ENCODE results near the gene MIER1. TPM values are rescaled to one million over a fixed set of nuclear protein-coding genes. Genes with fewer than 3 reads are reported as not detected.
A peak's percentile ranks its signal among the peaks of the same experiment; 100 is the strongest.

Gene MIER1
- total RNA-seq, 1 donor from 2014 or later, result 43.5 TPM

DNA sequence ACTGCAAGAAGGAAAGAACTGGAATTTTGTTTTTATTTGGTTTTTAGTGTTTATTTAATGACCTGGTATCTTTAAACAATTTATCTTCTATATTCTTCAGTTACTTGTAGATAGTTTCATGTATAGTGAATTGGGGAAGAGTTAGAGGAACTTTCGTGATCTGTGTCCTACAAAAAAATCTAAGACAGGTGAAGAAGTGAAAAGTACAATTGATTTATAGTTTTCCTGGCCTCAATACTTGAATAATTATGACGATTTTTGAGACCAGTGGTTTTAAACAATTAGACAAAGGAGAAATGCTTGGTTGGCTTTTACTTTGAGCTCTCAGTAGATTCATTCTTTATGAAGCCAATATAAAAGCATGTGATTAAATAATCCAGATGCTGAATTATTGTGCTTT is 7.5 kb downstream of the MIER1 start:
- Histone ChIP-seq H3K4me3 (peak overlapping the region; percentile 90), H3K4me1 (peaks cover 22% of the 10 kb centered on the region), H3F3A (ENCODE audit: low read depth) (peaks cover 26% of the 10 kb centered on the region), H3K36me3 (peaks cover 5% of the 10 kb centered on the region), H3K79me2 (ENCODE audit: low read depth) (peaks cover 89% of the 10 kb centered on the region), H3K27ac (no peak overlapping the region), H3K27me3 (no peaks in the 10 kb centered on the region), H4K20me1 (ENCODE audit: low read depth) (peaks cover 28% of the 10 kb centered on the region), H2AFZ (replicated peaks) (no peak overlapping the region), H3K9ac (no peak overlapping the region), H3K4me2 (peak overlapping the region; percentile 99), H3K9me3 (ENCODE audit: low read depth) (no peaks in the 10 kb centered on the region)
- H3K27ac Mint-ChIP-seq, result no peak overlapping the region
- no peaks in the 10 kb centered on the region for H3K9me3 Mint-ChIP-seq
- peaks cover 9% of the 10 kb centered on the region for H3K36me3 Mint-ChIP-seq
- TF ChIP-seq EZH2phosphoT487 (IDR thresholded peaks at IDR 0.05) (no peak), EZH2 (IDR thresholded peaks at IDR 0.05) (no peak)
- TF ChIP-seq, protein P1, sequence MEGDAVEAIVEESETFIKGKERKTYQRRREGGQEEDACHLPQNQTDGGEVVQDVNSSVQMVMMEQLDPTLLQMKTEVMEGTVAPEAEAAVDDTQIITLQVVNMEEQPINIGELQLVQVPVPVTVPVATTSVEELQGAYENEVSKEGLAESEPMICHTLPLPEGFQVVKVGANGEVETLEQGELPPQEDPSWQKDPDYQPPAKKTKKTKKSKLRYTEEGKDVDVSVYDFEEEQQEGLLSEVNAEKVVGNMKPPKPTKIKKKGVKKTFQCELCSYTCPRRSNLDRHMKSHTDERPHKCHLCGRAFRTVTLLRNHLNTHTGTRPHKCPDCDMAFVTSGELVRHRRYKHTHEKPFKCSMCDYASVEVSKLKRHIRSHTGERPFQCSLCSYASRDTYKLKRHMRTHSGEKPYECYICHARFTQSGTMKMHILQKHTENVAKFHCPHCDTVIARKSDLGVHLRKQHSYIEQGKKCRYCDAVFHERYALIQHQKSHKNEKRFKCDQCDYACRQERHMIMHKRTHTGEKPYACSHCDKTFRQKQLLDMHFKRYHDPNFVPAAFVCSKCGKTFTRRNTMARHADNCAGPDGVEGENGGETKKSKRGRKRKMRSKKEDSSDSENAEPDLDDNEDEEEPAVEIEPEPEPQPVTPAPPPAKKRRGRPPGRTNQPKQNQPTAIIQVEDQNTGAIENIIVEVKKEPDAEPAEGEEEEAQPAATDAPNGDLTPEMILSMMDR (IDR thresholded peaks at IDR 0.05), result no peak
- no peak for DNase-seq (ENCODE audit: low spot score)
- H3K27me3 Mint-ChIP-seq (ENCODE audit: insufficient read depth, low read depth), result no peaks in the 10 kb centered on the region
- peaks cover 32% of the 10 kb centered on the region for H3K4me1 Mint-ChIP-seq
- H3K4me3 Mint-ChIP-seq, result peak overlapping the region; percentile 54

GRCh38 chr1:66933887-66934700 is 9.3 kb downstream of the MIER1 start:
- no peak overlapping the region for H3K4me3 ChIP-seq
- H3K79me2 ChIP-seq (ENCODE audit: low read depth), result peaks cover 90% of the 10 kb centered on the region
- H3K4me1 ChIP-seq, result peaks cover 22% of the 10 kb centered on the region
- no peak overlapping the region for H2AFZ ChIP-seq (replicated peaks)
- H3F3A ChIP-seq (ENCODE audit: low read depth), result peaks cover 20% of the 10 kb centered on the region
- H3K27ac ChIP-seq, result no peak overlapping the region
- TF ChIP-seq EZH2phosphoT487 (IDR thresholded peaks at IDR 0.05) (no peak), EZH2 (IDR thresholded peaks at IDR 0.05) (no peak)
- TF ChIP-seq, protein P1 (IDR thresholded peaks at IDR 0.05), result no peak
- Mint-ChIP-seq H3K9me3 (no peaks in the 10 kb centered on the region), H3K27ac (no peak overlapping the region), H3K36me3 (peaks cover 9% of the 10 kb centered on the region), H3K4me3 (no peak overlapping the region), H3K4me1 (peaks cover 31% of the 10 kb centered on the region), H3K27me3 (ENCODE audit: insufficient read depth, low read depth) (no peaks in the 10 kb centered on the region)
- H3K4me2 ChIP-seq, result no peak overlapping the region
- DNase-seq (ENCODE audit: low spot score), result no peak
- H3K9ac ChIP-seq, result no peak overlapping the region
- H3K9me3 ChIP-seq (ENCODE audit: low read depth), result no peaks in the 10 kb centered on the region
- peaks cover 38% of the 10 kb centered on the region for H4K20me1 ChIP-seq (ENCODE audit: low read depth)
- H3K36me3 ChIP-seq, result peaks cover 5% of the 10 kb centered on the region
- H3K27me3 ChIP-seq, result no peaks in the 10 kb centered on the region

DNA sequence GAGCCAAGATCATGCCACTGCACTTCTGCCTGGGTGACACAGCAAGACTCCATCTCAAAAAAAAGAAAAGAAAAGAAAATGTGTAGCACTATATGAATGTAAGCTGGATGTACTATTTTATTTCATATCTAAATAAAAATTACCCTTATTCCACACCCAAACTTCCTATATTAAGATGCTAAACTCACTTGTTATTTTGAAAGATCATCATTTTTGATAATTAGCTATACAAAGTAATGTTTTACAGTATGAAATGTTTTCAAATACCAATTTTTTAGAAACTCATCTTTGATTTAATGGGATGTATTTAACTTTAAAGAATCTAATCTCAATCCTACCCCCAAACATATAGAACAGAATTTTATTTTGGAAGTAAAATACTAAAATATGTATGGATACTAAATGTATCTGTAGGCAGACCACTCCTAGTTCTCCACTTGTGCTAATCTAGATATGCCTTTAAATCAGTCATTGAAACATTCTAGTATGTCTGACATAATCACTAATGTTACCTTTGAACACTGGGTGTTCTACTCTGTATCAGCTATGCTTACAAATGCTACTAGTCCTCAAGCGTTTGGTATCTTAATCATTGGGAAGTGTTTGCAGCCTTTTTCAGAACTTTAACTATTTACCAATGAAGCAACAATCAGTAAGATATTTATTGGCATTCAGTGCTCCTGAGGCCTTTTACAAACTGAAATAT is 12.9 kb downstream of the MIER1 start:
- Histone ChIP-seq H3K27me3 (no peaks in the 10 kb centered on the region), H3F3A (ENCODE audit: low read depth) (no peaks in the 10 kb centered on the region), H3K27ac (no peak overlapping the region), H3K4me3 (no peak overlapping the region), H3K4me2 (no peak overlapping the region), H3K79me2 (ENCODE audit: low read depth) (peaks cover 97% of the 10 kb centered on the region), H3K9ac (no peak overlapping the region), H3K9me3 (ENCODE audit: low read depth) (no peaks in the 10 kb centered on the region), H3K4me1 (peaks cover 7% of the 10 kb centered on the region), H3K36me3 (peaks cover 5% of the 10 kb centered on the region), H2AFZ (replicated peaks) (no peak overlapping the region), H4K20me1 (ENCODE audit: low read depth) (peaks cover 43% of the 10 kb centered on the region)
- Mint-ChIP-seq H3K4me1 (peaks cover 12% of the 10 kb centered on the region), H3K4me3 (no peak overlapping the region), H3K9me3 (no peaks in the 10 kb centered on the region), H3K36me3 (peaks cover 9% of the 10 kb centered on the region), H3K27ac (no peak overlapping the region), H3K27me3 (ENCODE audit: insufficient read depth, low read depth) (no peaks in the 10 kb centered on the region)
- DNase-seq (ENCODE audit: low spot score), result no peak
- TF ChIP-seq EZH2phosphoT487 (IDR thresholded peaks at IDR 0.05) (no peak), EZH2 (IDR thresholded peaks at IDR 0.05) (no peak)
- TF ChIP-seq, protein P1 (IDR thresholded peaks at IDR 0.05), result no peak

Measured in neural progenitor cell (in vitro differentiated cells).